Aorta (tissue), 5 donors: ENCODE results near the gene IMP4. TPM values are rescaled to one million over a fixed set of nuclear protein-coding genes. Genes with fewer than 3 reads are reported as not detected.

ENCODE experiments used
- ATAC-seq: fragments of 200-7000 bp; cut with Tn5 transposase; one replicate; pipeline ENCODE4 v1.9.1; 2022; ENCODE audit warnings: moderate library complexity; ENCODE audit not compliant: low FRiP score
- DNase-seq, 2 donors: peaks; one replicate each; pipeline ENCODE4 v3.0.0-alpha.2; 2020
- H3K27ac ChIP-seq, 2 donors: one replicate each; pipeline ENCODE4 v1.5.1; 2013; ENCODE audit warnings: low read length in 2 of 2, mild to moderate bottlenecking in 2 of 2, moderate library complexity in 2 of 2, control low read depth in 1 of 2, inconsistent platforms in 1 of 2, low read depth in 1 of 2
- H3K27me3 ChIP-seq, 2 donors: one replicate each; pipeline ENCODE4 v1.6.1; 2013; ENCODE audit warnings: control low read depth in 1 of 2, low read length in 1 of 2, mild to moderate bottlenecking in 1 of 2, moderate library complexity in 1 of 2; ENCODE audit not compliant: insufficient read depth in 2 of 2, control insufficient read depth in 1 of 2
- H3K36me3 ChIP-seq, 2 donors: one replicate each; pipeline ENCODE4 v1.6.1; 2013; ENCODE audit warnings: control low read depth in 1 of 2, low read length in 1 of 2, mild to moderate bottlenecking in 1 of 2; ENCODE audit not compliant: insufficient read depth in 2 of 2, control insufficient read depth in 1 of 2
- H3K4me1 ChIP-seq, 2 donors: one replicate each; pipeline ENCODE4 v1.6.1; 2013; ENCODE audit warnings: low read length in 2 of 2, control low read depth in 1 of 2, mild to moderate bottlenecking in 1 of 2, moderate library complexity in 1 of 2; ENCODE audit not compliant: insufficient read depth in 2 of 2, control insufficient read depth in 1 of 2
- H3K4me3 ChIP-seq, 2 donors: one replicate each; pipeline ENCODE4 v1.5.1; 2013; ENCODE audit warnings: low read length in 2 of 2, control low read depth in 1 of 2, mild to moderate bottlenecking in 1 of 2
- H3K9me3 ChIP-seq: one replicate; pipeline ENCODE4 v1.6.1; 2013; ENCODE audit warnings: mild to moderate bottlenecking, low read length; ENCODE audit not compliant: control insufficient read depth
- WGBS, 2 donors: extraction: QIAGEN DNeasy Blood & Tissue Kit; methylation state at CpG; one replicate each; pipeline ENCODE4 v1.1.7; 2013; 5-methylcytosine and 5-hydroxymethylcytosine counted together
- intact Hi-C, 2 donors: fragments of 100-400 bp; cut with DNase I; formaldehyde crosslinking; loops; one replicate each; pipeline versions ENCODE4 v1.14.2 to v1.15.0; 2022
- polyA plus RNA-seq, 2 donors: library from polyadenylated mRNA; stranded (reverse); fragments of 200-250 nt; gene quantifications; one replicate each; pipeline ENCODE4 v1.2.3, GENCODE V29; 2013
- total RNA-seq, 2 donors: library from RNA; stranded (reverse); fragmentation: NEBNext Ultra II Directional; extraction: Animal tissue kit (Norgen Biotek cat#: 25700); gene quantifications; one replicate each; pipeline ENCODE4 v1.2.1, GENCODE V29; 2021
- donor health status: healthy with polysubstance abuse.
- donor health status: Bipolar disorder and iron deficiency.
- donor health status: DM: no; HTN: no; CAD: no.
- donor health status: DM: no; HTN: no; CAD: no.
- donor health status: DM: yes; HTN: yes; CAD: no.

Gene IMP4
- total and polyA plus RNA-seq, 4 donors = 42.4 to 77.2 (median 45.7) TPM

DNA sequence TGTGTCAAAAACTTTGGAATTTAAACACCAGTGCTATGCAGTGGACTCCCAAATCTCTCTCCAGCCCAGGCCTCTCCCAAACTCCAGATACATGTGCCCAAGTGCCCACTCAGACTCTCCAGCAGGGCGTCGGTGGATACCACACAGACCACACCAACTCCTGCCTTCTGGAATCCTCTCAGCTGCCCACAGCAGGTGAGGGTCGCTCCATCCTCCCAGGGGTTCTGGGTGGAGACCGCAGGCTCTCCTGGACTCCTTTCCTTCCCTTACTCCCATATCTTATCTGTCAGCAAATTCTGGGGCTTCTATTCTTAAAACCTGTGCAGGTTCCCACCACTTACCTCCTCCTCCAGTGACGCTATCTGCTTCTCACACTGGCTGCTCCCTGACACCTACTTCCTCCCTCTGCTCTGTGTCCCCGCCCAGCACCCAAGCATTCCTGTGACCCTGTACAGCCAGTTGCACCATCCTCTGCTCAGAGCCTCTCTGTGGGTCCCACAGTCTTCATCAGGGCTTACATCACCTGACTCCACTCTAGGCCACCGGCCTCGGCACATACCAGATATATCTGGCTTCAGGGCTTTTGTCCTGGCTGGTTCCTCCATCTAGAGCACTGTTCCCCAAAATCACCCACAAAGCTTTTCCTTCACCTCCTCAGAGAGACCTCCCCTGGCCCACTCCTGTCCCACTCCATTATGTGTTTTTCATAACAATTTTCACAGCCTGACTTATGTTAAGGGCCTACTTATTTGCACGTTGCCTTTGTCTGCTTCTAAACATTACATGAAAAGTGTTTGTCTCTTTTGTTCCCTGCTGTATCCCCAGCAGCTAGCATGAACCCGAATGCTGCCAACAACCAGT, 2.6 kb upstream of the IMP4 start:
- ATAC-seq (no peak), DNase-seq (no peak)
- Histone ChIP-seq H3K27me3 (no peaks in the 10 kb centered on the region), H3K36me3 (peaks cover 0 to 7% of the 10 kb centered on the region in 2 donors), H3K4me3 (no peak overlapping the region), H3K27ac (no peak overlapping the region), H3K4me1 (no peaks in the 10 kb centered on the region), H3K9me3 (no peaks in the 10 kb centered on the region)
- intact Hi-C loops = loop anchor here (5.0 to 10.0 kb wide), 2 partner anchors 158 to 465 kb away; partner anchors contain the start of genes MZT2B (in 1 of the 2) and SMPD4 (in 1 of the 2)
- WGBS, 2 donors = 95% methylated on average over 10 of the region's 10 CpGs

DNA sequence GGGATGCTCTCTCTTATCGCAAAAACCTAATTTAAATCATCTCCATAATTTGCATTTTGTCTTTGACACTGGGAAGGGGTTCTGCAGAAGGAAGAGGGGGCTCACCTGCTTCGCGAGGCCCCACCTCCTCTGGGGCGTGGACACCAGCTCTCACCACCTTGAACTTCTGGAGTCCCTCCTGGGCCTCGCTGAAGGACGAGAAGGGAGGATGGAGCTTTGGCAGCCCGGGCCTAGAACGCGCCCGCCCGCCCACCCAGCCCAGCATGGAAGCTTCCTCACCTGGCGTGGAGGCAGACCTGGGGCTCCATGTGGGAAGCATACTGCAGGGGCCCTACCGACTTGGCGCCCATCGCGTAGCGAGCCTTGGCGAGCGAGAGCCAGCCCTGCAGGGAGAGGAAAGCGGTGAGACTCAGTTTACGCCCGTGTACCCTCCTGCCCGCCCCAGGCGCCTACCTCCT, 1.1 kb upstream of the IMP4 start:
- Histone ChIP-seq H3K27me3 (no peaks in the 10 kb centered on the region), H3K9me3 (no peaks in the 10 kb centered on the region), H3K36me3 (peaks cover 0 to 10% of the 10 kb centered on the region in 2 donors), H3K4me1 (no peaks in the 10 kb centered on the region), H3K4me3 (peak overlapping the region; percentile 71 to 91), H3K27ac (peak overlapping the region; percentile 24 to 92)
- no peak for DNase-seq
- 2 to 3% methylated on average over 17 to 24 of the region's 24 CpGs for WGBS, 2 donors
- intact Hi-C loops = loop anchor here in 1 of 2 donors (1.0 to 10.0 kb wide), 2 partner anchors 31 to 467 kb away; no protein-coding TSS in a partner anchor
- ATAC-seq = no peak

DNA sequence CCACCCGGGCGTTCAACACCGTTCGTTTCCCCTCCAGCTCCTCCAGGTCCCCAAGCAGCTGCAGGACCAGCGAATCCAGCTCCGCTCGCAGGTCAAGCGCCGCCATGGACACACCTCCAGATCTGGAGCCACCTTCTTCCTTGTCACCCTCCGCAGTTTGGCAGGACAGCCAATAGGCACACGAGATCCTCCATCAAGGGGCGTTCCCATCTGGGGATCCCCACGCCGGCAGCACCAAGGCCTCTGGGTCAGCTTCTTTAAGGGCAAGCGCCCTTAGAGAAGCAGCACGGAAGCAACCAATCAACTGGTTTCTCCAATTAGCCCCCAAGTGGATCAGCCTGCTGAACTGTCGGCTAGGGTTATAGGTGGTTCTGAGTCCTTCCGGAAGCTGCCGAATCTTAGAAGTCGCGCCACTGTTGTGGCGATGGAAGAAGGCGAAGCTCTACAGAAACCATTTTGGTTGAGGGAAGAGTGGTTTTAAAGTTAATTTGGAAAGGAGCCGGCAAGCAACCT, 621 bp upstream of the IMP4 start:
- H3K4me3 ChIP-seq = peak overlapping the region; percentile 71 to 91
- ATAC-seq = peak; percentile 93
- DNase-seq = peak; percentile 93
- WGBS, 2 donors = 0% methylated on average over 24 of the region's 24 CpGs
- no peaks in the 10 kb centered on the region for H3K27me3 ChIP-seq
- H3K27ac ChIP-seq = peak overlapping the region; percentile 24 to 92
- H3K4me1 ChIP-seq = no peaks in the 10 kb centered on the region
- peaks cover 0 to 10% of the 10 kb centered on the region in 2 donors for H3K36me3 ChIP-seq
- H3K9me3 ChIP-seq = no peaks in the 10 kb centered on the region
- intact Hi-C loops = loop anchor here in 1 of 2 donors (1.0 to 10.0 kb wide), 2 partner anchors 30 to 467 kb away; no protein-coding TSS in a partner anchor

DNA sequence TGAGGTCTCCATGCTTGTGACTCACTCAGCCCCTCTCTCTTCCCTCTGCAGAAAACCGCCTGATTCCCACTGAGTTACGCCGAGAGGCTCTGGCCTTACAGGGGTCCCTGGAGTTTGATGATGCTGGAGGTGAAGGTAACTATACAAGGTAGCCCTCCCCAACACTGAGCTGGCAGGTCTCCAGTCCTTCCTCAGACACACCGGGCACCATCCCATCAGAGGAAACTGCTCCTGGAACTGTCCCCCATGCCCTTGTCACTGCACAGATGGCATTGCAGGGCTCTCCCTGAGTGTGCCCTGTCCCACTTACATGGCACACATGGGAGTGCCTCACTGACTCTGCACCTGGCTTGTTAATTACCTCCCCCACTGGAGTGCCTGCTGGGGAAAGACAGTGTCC, 1.9 kb downstream of the IMP4 start:
- ATAC-seq = no peak
- no peaks in the 10 kb centered on the region for H3K9me3 ChIP-seq
- no peak overlapping the region for H3K27ac ChIP-seq
- H3K27me3 ChIP-seq = no peaks in the 10 kb centered on the region
- H3K36me3 ChIP-seq = peaks cover 0 to 4% of the 10 kb centered on the region in 2 donors
- intact Hi-C loops = loop anchor here in 1 of 2 donors (10.0 kb wide), 1 partner anchor 470 kb away; no protein-coding TSS in a partner anchor
- no peak for DNase-seq
- WGBS, 2 donors = 91 to 94% methylated on average over 4 of the region's 4 CpGs
- no peaks in the 10 kb centered on the region for H3K4me1 ChIP-seq
- H3K4me3 ChIP-seq = no peak overlapping the region

DNA sequence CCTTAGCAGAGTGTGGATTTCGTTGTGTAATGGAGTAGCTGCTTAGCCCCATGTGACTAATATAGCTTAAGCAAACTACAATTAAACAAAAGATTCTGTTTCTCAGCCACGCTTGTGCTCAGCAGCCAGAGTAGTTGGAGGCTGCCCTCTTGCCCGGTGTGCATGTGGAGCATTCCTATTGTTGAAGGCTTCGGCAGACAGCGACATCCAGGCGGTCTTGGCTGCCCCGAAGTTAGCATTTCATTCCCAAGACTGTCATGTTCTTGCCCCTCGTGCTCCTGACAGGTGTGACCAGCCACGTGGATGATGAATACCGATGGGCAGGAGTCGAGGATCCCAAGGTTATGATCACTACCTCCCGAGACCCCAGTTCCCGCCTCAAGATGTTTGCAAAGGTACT, 2.4 kb downstream of the IMP4 start:
- no peak for DNase-seq
- intact Hi-C loops = loop anchor here in 1 of 2 donors (10.0 kb wide), 1 partner anchor 470 kb away; no protein-coding TSS in a partner anchor
- no peaks in the 10 kb centered on the region for H3K27me3 ChIP-seq
- H3K4me3 ChIP-seq = no peak overlapping the region
- no peak overlapping the region for H3K27ac ChIP-seq
- no peak for ATAC-seq
- H3K36me3 ChIP-seq = peaks cover 0 to 4% of the 10 kb centered on the region in 2 donors
- H3K4me1 ChIP-seq = no peaks in the 10 kb centered on the region
- H3K9me3 ChIP-seq = no peaks in the 10 kb centered on the region
- 93 to 96% methylated on average over 13 of the region's 13 CpGs for WGBS, 2 donors

DNA sequence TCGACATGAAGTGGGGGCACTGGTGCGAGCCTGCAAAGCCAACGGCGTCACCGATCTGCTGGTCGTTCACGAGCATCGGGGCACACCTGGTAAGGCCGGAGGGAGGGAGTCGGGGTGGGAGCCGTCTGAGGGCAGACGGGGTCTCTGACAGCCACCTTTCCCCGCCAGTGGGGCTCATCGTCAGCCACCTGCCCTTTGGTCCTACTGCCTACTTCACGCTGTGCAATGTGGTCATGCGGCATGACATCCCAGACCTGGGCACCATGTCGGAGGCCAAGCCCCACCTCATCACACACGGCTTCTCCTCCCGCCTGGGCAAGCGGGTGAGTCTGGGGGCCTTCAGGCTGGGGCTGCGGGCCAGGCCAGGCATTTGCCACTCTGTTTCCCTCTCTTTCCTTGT, 2.9 kb downstream of the IMP4 start:
- no peaks in the 10 kb centered on the region for H3K4me1 ChIP-seq
- H3K36me3 ChIP-seq = peaks cover 0 to 4% of the 10 kb centered on the region in 2 donors
- intact Hi-C loops = loop anchor here in 1 of 2 donors (10.0 kb wide), 1 partner anchor 471 kb away; no protein-coding TSS in a partner anchor
- 94 to 96% methylated on average over 21 of the region's 21 CpGs for WGBS, 2 donors
- no peak overlapping the region for H3K4me3 ChIP-seq
- ATAC-seq = no peak
- no peaks in the 10 kb centered on the region for H3K9me3 ChIP-seq
- peak in 1 of 2 donors; percentile 75 for DNase-seq
- no peaks in the 10 kb centered on the region for H3K27me3 ChIP-seq
- no peak overlapping the region for H3K27ac ChIP-seq

DNA sequence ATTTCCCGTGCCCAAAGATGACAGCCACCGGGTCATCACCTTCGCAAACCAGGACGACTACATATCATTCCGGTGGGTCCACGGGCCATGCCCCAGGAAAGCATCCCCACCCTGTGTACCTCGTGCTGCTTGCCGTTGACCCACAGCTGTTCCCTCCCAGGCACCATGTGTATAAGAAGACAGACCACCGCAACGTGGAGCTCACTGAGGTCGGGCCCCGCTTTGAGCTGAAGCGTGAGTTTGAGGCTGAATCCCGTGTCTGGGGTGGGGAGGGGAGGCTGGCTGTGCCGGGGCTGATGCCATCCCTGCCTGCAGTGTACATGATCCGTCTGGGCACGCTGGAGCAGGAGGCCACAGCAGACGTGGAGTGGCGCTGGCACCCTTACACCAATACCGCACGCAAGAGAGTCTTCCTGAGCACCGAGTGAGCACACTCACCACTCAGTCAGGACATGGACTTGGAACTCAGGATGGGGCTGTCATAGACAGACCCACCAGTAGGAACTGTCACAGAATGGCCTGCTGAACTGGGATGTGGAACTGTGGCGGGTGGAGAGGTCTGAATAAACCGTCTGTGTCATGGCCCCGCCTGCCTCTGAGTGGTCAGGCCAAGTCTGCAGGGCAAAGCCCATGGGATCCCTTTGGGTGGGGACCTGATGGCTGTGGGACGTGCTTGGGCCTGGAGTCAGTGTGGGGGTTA, 3.5 kb downstream of the IMP4 start:
- H3K4me3 ChIP-seq = no peak overlapping the region
- H3K27ac ChIP-seq = no peak overlapping the region
- H3K4me1 ChIP-seq = no peaks in the 10 kb centered on the region
- DNase-seq (no peak), ATAC-seq (no peak)
- WGBS, 2 donors = 93% methylated on average over 26 of the region's 26 CpGs
- no peaks in the 10 kb centered on the region for H3K27me3 ChIP-seq
- H3K36me3 ChIP-seq = peaks cover 0 to 4% of the 10 kb centered on the region in 2 donors
- intact Hi-C loops = loop anchor here in 1 of 2 donors (10.0 kb wide), 1 partner anchor 471 kb away; no protein-coding TSS in a partner anchor
- H3K9me3 ChIP-seq = no peaks in the 10 kb centered on the region

DNA sequence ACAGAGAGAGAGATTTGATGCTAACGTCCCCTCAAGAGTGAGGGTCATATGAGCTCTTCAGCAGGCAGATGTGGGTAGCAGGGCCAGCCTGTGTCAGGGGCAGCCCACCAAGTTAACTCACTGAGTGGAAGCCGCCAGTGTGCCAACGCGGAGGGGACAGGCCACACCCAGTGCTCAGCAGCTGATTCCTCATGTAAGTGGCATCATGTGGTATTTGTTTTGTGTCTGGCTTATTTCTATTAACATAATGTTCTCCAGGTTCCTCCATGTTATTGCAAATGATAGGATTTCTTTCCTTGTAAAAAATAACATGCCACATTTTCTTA, 4.0 kb downstream of the IMP4 start:
- Histone ChIP-seq H3K36me3 (peaks cover 0 to 4% of the 10 kb centered on the region in 2 donors), H3K4me3 (no peak overlapping the region), H3K27me3 (no peaks in the 10 kb centered on the region), H3K27ac (no peak overlapping the region), H3K9me3 (no peaks in the 10 kb centered on the region), H3K4me1 (no peaks in the 10 kb centered on the region)
- ATAC-seq = no peak
- intact Hi-C loops = loop anchor here in 1 of 2 donors (10.0 kb wide), 1 partner anchor 472 kb away; no protein-coding TSS in a partner anchor
- no peak for DNase-seq
- WGBS, 2 donors = 76 to 81% methylated on average over 4 of the region's 4 CpGs
